Measurements from ENCODE around the gene TNKS1BP1. TPM values are rescaled to one million over a fixed set of nuclear protein-coding genes. Genes with fewer than 3 reads are reported as not detected.

The TNKS1BP1 gene
- total and polyA plus RNA-seq, 7 donors, result 63.9 to 288 (median 80.1) TPM

- Histone ChIP-seq H3K4me1 (peaks cover 47% of the 10 kb centered on the region), H3K9me3 (no peaks in the 10 kb centered on the region), H3K4me3 (peak overlapping the region; percentile 81), H3K27me3 (ENCODE audit: insufficient read depth in 3 of 3, low read length in 2 of 3) (no peaks in the 10 kb centered on the region), H3K27ac (peak overlapping the region; percentile 87), H3K36me3 (ENCODE audit: insufficient read depth in 1 of 2, low read depth in 1 of 2) (peaks cover 0 to 49% of the 10 kb centered on the region in 2 donors)
- intact Hi-C loops (cut with DNase I), result no loop called here
- WGBS, 3 donors, result 29 to 38% (median 31%) methylated on average over 9 of the region's 9 CpGs
- ATAC-seq, result no peak
- TF ChIP-seq CTCF (IDR thresholded peaks at IDR 0.05), result no peak
- DNase-seq, result no peak
These were observed 948 bp downstream of the TNKS1BP1 start for GRCh38 chr11:57323855-57324153.

GRCh38 chr11:57323167-57323854, 1.4 kb downstream of the TNKS1BP1 start:
- 59 to 64% (median 62%) methylated on average over 3 of the region's 3 CpGs for WGBS, 3 donors
- no peak for ATAC-seq
- H3K4me3 ChIP-seq, result peak overlapping the region; percentile 81
- peak in 1 of 2 donors; percentile 61 for DNase-seq
- H3K4me1 ChIP-seq, result peaks cover 52% of the 10 kb centered on the region
- H3K27me3 ChIP-seq (ENCODE audit: insufficient read depth in 3 of 3, low read length in 2 of 3), result no peaks in the 10 kb centered on the region
- peaks cover 0 to 44% of the 10 kb centered on the region in 2 donors for H3K36me3 ChIP-seq (ENCODE audit: insufficient read depth in 1 of 2, low read depth in 1 of 2)
- TF ChIP-seq CTCF (IDR thresholded peaks at IDR 0.05), result peak; percentile 9
- intact Hi-C loops (cut with DNase I), result no loop called here
- H3K27ac ChIP-seq, result peak overlapping the region; percentile 87
- no peaks in the 10 kb centered on the region for H3K9me3 ChIP-seq

- WGBS, 3 donors, result 30 to 32% (median 31%) methylated on average over 13 of the region's 13 CpGs
- Histone ChIP-seq H3K9me3 (no peaks in the 10 kb centered on the region), H3K4me3 (peak overlapping the region; percentile 81), H3K36me3 (ENCODE audit: insufficient read depth in 1 of 2, low read depth in 1 of 2) (peaks cover 0 to 41% of the 10 kb centered on the region in 2 donors), H3K4me1 (peaks cover 60% of the 10 kb centered on the region), H3K27ac (peak overlapping the region; percentile 87), H3K27me3 (ENCODE audit: insufficient read depth in 3 of 3, low read length in 2 of 3) (no peaks in the 10 kb centered on the region)
- intact Hi-C loops (cut with DNase I), result no loop called here
- no peak for TF ChIP-seq CTCF (IDR thresholded peaks at IDR 0.05)
- ATAC-seq (peak in 3 of 4 donors; percentile 26 to 35 (median 29)), DNase-seq (peak; percentile 89 to 94)
These were observed 2.2 kb downstream of the TNKS1BP1 start for GRCh38 chr11:57322256-57323166.

- H3K4me3 ChIP-seq, result peak overlapping the region; percentile 81
- TF ChIP-seq CTCF (IDR thresholded peaks at IDR 0.05), result no peak
- DNase-seq, result peak in 1 of 2 donors; percentile 63
- H3K27me3 ChIP-seq (ENCODE audit: insufficient read depth in 3 of 3, low read length in 2 of 3), result no peaks in the 10 kb centered on the region
- 40 to 45% (median 42%) methylated on average over 6 of the region's 6 CpGs for WGBS, 3 donors
- H3K9me3 ChIP-seq, result no peaks in the 10 kb centered on the region
- H3K27ac ChIP-seq, result peak overlapping the region; percentile 87
- no peak for ATAC-seq
- peaks cover 67% of the 10 kb centered on the region for H3K4me1 ChIP-seq
- H3K36me3 ChIP-seq (ENCODE audit: insufficient read depth in 1 of 2, low read depth in 1 of 2), result peaks cover 0 to 41% of the 10 kb centered on the region in 2 donors
- intact Hi-C loops (cut with DNase I), result no loop called here
These were observed 3.1 kb downstream of the TNKS1BP1 start for GRCh38 chr11:57321388-57322255.
